ENCODE measurements around the gene PLEKHH1.

PLEKHH1 gene

DNA sequence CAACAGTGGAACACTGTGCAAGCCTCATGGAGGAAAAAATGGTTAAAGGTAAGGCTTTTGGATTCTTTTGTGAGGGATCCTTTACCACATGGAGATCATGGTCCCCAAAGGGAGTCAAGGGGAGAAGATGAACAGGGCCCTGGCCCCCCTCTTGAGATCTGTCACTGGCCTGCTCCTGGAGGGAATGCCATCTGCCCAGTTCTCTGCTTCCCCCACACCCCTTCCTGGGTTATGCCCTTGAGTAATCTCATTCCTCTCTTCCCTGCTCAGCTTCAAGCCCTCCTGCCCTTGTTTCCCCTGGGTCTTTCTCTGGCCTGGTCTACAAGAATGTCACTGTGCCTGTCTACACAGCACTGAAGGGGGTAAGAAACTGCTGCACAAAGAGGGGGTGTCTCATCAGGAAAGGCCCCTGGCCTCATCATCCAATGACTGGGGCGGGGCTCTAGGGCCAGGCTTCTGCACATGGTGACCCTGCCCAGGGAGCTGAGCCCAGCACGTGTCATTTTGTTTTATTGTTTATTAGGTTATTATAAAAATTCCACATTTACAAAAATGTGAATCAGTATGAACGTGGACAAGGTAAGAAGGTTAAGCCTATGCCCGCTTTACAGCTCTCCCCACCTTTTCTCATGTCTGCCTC is 36.7 kb downstream of the PLEKHH1 start:
- DNase-seq: no peak

DNA sequence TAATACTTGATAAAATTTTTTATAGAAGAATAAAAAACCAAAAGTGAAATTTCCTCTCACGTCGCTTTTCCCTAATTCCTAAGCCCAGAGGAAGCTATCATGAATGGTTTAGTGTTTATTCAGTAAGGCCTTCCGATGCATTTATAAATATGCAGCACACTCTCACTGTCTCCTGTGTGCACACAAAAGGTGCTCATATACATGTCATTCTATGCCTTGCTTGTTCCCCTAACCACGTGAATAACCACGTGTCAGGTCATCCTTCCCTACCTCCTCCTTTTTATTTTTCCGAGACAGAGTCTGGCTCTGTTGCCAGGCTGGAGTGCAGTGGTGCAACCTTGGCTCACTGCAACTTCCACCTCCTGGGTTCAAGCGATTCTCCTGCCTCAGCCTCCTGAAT is 37.4 kb downstream of the PLEKHH1 start:
- DNase-seq: no peak

DNA sequence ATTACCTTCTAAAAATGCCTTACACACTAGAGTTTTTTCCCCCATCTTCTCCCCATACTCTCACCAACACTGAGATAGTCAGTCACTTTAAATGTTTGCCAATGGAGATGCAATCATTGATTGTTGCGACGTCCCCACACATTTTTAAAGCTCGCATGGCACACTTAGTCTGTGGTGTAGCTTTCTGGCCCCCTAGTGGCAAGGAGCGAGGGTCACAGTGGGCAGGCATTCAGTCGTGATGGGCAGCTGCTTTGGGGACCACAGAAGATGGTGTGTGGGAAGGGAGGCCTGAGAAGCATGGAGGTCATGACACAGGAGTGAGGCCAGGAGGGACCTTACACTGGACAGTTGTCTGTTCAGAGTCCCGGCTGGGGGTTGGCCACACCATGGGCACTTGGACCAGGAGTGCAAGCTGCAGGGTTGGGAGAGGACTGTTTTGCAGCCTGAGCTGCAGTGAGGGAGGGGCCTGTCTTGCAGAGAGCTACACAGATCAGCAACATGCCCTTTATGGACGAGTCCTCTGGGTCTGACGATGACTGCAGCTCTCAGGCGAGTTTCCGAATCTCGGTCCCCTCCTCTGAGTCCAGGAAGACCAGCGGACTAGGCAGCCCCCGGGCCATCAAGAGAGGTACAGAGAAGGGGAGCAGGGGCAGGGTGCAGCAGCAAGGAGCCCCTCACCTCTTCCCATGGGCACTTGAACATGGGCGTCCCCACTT is 38.3 kb downstream of the PLEKHH1 start:
- peak; percentile 57 for DNase-seq

GRCh38 chr14:67571991-67572323 is 38.9 kb downstream of the PLEKHH1 start:
- no peak for DNase-seq

DNA sequence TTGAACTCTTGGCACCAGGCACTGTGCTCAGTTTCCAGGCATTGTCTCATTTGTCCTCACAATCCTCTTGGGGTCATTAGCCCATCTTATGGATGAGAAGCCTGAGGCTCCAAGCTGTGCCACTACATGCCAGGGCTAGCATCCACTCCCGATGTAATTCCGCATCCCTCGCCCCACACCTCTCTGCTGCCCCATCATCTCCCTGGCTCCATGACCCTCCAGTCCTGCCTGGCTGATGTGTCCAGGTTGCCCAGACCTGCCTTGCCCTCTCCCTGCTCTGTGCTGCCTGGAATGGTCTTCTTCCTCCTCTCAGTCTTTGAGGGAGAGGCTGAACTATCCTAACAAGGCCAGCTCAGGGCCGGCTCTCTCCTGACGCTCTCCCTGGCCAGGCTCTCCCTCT is 39.5 kb downstream of the PLEKHH1 start:
- DNase-seq: no peak

DNA sequence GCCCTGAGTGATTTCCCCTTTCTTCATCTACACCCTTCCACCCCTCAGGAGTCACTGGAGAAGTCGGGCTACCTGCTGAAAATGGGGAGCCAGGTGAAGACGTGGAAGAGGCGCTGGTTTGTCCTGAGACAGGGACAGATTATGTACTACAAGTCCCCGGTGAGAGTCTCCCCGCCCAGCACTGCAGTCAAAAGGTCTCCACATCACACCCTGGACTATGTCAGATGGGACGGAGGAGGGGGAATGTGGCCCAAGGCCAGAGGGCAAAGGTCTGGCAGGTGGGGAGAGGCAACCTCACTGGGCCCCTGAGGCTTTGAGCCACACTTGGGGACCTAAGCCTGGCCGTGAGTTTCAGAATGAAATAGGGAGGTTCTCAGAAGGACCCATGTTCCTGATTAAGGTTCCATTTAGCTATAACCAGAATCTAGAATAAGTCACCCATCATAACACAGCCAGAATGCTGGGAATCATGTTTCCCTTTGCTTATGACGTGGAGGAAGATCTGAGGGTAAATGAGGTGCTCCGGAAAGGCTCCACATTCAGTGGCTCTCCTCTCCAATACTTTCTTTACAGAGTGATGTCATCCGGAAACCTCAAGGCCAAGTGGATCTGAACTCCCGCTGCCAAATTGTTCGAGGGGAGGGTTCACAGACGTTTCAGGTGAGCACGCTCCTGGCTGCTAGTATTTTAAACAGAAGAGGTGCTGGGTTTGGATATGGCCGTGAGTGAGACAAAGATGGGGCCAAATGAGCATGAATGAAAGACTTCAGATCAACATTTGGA is 40.3 kb downstream of the PLEKHH1 start:
- no peak for DNase-seq

- DNase-seq: no peak
Observed at GRCh38 chr14:67574156-67574555, 41.1 kb downstream of the PLEKHH1 start.

- DNase-seq: no peak
Observed at GRCh38 chr14:67574806-67575205, 41.7 kb downstream of the PLEKHH1 start.

- DNase-seq: no peak
Observed at GRCh38 chr14:67575684-67576083, 42.6 kb downstream of the PLEKHH1 start.

DNA sequence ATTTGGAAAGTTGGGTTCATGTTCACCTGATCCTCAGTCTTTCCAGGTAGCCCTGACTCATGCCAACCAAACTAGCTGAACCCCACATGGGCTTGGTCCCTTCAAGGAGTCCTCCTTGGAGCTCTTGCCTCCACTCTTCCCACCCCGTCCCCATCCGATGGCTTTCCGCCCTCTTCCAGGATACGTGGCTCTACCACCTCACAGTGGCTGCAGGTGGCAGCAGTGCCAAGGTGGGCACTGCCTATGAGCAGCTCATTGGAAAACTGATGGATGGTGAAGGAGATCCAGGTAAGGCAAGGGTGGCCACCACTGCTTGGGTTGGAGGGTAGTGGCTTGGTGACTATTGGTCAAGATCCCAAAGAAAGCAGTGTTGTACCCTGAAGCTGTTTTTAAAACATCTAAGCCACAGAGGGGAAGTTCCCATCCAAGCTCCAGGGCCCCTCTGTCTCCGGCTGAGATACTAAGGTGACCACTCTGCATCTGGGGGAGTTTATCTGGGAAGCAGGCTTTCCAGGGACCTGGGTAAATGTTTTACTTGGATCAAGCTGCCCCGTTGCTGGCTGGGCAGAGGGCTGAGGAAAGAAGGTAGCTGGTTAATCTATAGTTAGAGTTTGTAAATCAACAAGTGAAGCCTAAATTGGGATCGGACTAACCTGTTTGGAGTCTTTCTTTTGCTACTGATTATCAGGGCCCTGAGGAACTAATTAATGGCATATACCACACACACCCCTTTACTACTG is 43.3 kb downstream of the PLEKHH1 start:
- no peak for DNase-seq

DNA sequence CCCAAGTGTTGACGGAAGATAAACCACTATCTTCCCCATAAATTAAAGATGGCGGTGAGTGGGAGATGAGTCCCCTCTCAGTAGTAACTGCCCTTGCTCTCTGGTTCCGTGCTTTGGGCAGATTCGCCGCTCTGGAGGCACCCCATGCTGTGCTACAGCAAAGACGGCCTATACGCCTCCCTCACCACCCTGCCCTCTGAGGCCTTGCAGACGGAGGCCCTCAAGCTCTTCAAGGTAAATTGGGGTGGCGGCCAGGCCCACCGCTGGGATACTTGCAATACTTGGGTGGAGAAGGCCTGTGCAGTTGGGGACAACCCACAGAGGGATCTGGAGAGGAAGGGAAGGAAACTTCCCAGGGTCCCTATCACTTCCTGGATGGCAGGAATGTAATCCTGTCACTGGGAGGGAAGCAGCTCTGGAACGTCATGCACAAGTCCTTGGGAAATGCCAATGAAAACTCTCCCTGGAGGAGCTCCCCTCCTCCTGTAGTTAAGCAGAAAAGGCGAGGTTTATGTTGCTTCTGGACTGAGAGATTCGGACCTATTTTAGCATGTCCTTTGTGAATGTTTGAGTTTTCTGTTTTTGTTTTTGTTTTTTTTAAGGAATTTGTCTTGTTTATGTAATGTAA is 44.2 kb downstream of the PLEKHH1 start:
- no peak for DNase-seq

DNA sequence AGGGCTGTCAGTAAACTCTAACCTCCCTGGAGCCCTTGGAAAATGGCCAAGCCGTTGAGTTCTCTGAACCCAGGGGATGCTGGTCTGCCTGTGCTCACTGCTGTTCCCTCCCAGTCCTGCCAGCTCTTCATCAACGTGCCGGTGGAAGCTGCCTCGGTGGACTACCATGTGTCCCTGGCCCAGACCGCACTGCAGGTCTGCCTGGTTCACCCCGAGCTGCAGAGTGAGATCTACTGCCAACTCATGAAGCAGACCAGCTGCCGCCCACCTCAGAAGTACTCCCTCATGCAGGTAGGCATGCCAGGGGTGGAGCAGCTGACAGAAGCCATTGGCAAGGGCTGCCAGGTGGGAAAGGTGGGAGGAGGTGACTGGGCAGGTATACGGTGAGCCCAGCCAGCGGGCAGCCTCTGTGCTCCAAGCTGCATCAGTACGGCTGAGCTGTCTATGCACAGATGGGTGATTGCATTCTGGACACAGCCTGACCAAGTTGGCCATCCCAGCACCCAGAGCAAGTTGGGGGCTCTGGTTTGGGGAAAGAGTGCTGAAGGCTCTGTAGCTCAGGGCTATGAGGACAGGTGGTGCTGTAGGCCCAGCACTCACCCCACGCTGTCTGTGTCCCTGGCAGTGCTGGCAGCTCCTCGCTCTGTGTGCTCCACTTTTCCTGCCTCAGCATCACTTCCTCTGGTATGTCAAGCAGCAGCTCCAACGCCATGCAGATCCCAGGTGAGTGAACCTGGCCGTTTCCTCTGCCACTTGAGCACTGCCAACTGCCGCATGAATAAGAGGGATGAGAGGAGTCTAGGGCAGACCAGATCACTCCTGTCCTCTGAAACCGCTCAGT is 45.0 kb downstream of the PLEKHH1 start:
- peak; percentile 20 for DNase-seq

GRCh38 chr14:67579040-67579439 is 46.0 kb downstream of the PLEKHH1 start:
- DNase-seq: no peak

DNA sequence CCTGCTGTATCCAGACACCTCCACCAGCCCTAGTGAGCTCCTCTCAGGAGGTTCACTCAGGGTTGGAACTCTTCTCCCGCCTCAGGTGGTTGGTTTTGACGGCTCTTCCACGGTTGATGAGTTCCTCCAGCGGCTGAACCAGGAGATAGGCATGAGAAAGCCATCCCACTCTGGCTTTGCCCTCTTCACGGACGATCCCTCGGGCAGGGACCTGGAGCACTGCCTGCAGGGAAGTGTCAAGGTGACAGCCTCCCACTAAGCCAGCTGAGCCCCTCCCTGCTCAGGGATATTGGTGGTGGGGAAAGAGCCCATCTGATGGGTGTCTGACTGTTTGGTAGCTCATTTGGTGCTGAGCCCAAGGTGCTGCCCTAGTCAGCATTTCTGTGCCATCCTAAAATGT is 46.5 kb downstream of the PLEKHH1 start:
- no peak for DNase-seq

DNA sequence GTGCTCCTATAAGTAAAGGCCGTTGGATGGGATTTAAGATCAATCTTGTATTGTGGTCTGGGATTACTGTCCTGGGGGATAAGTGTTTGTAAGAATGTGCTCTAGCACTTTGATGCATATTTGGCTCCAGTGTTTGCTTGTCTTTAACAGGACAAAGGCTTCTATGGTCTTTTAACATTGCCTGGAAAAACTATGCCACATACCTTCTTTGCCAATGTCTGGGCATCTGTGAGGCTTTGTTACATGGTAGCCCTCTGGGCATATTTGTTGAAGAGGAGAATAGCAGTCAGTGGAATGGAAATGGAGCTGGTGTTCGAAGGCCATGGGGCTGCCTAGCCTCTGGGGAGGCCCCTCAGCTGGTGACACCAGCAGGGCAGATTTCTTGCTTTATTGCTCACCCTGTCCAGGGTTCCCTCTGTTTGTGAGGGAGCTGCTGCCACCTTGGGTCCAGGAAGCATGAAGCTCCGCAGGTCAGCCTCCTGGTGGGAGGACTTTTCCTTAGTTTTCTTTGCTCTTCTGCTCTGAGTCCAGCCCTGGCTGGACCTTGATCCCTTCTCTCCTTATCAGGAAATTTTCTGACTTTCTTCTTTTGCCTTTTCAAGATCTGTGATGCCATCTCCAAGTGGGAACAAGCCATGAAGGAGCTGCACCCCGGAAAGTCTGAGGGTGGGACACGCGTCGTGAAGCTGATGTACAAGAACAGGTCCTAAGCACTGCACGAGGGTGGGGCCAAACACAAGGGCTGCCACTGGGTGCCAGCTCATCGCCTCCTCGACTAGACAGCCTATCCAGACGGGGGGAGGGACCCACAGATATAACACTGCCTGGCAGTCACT is 47.5 kb downstream of the PLEKHH1 start:
- no peak for DNase-seq

DNA sequence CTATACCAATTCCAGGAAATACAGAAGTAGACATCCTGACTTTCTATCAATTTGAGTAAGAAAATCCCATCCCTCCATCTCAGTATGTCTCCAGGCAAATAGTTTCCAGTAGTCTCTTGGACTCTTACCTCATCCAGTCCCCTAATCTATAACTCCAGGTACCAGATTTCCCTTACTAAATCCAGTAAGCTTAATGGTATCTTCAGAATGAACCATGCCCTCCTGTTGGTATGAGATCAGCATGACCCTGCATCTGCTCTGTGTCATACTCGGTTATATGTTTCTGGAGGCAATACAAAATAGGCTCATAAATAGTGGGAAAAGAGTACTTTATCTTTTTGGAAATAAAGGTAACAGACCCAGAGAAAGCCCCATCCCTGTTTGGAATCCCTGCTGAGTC is 48.6 kb downstream of the PLEKHH1 start:
- DNase-seq: no peak

DNA sequence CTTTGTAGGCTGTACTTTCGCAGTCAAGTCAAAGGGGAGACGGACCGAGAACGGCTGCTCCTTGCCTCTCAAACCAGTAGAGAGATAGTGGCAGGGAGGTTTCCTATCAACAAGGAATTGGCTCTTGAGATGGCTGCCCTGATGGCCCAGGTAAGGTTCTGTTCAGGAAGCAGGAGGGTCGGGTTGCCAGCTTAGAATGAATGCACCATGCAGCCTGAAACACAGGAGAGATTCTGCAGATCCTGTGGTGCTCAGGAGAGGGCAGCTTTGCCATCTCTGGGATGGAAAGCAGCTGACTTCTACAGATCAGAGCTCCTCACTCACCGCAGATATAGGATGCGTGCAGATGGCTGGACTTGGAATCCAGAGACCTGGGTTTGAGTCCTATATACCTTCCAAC is 49.0 kb downstream of the PLEKHH1 start:
- no peak for DNase-seq

- DNase-seq: peak; percentile 57
Observed at GRCh38 chr14:67583711-67584644, 50.9 kb downstream of the PLEKHH1 start.

DNA sequence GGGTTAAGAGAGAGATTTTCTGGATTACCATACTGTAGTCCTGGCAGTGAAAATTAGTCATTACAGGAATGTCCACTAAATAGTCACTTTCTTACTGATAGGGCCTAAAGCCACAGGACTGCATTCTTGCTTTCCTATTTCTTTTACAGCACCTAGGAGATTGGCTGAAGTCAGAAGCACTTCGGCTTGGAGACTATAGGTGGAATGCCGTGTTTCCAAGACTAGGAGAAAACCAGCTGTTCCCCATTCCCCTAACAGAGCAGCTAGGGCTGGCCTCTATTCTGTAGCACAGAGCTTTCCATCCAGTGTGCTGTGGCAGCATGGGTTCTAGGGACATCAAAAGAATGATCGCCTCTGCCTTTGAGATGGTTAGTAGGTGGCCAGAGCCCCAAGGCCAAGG is 51.9 kb downstream of the PLEKHH1 start:
- no peak for DNase-seq

GRCh38 chr14:67586369-67586768 is 53.3 kb downstream of the PLEKHH1 start:
- no peak for DNase-seq

Data from NCI-H1105 treated with DMSO at 0.1 percent for 48 hours (cell line).